ENCODE data around the gene DIS3L2.
A peak's percentile ranks its signal among the peaks of the same experiment; 100 is the strongest.

The DIS3L2 gene

DNA sequence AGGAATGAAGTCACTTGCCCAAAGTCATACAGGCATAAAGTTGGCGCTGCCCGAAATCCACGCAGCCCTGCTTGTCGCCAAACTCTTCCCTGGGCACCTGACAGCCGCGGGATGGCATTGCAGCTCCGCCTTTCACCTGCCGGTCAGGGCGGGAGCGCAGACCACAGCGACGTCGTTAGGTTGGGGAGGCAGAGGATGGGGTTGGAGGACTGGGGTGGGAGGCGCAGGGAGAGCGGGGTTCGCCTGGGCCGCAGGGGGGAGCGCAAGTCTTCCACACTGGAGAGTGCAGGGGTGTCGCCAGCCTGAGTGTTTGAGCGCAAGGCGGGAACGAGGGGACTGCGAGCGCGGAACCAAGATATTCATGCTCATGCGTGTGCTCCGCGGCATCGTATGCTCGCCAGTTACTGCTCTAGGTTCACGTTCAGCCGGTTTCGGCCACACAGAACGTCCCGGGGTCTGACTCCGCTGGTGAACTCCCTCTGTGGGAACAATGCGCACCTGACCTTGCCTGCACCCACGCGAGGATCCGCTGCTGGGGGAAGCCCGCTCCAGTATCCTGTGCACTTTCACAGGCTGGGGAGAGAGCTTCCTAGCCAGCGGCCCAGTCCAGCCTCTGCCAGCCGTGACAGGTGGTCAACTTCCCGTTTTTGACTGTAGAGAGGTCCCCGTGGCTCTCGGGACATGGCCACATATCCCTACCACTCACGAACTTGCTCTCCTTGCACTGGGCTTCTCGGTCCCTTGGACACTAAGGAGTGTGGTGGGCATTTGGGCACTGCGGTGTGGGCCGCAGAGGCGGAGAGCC lies 34.5 kb upstream of the DIS3L2 start:
- no peak for DNase-seq
- in situ Hi-C loops (cut with HindIII; ENCODE audit: low pct_ligation_motif_present, low pct_unique_long_range_greater_than_20kb, low sequenced_read_pairs), result no loop called here

DNA sequence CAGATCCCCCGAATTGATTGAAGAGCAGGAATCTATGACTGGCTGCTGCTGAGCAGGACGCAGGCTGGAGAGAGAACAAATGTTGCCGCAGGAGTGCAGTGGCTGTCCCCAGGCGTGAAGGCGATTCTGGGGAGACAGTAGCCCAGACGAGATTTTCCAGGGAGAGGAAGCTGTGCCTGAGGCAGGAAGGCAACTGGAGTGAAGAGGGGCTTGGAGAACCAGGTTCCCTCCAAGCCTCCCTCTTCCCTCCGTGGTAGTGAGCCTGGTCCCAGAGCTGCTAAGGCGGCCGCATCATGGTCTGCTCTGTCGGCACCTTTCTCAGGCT lies 34.0 kb upstream of the DIS3L2 start:
- in situ Hi-C loops (cut with HindIII; ENCODE audit: low pct_ligation_motif_present, low pct_unique_long_range_greater_than_20kb, low sequenced_read_pairs), result no loop called here

DNA sequence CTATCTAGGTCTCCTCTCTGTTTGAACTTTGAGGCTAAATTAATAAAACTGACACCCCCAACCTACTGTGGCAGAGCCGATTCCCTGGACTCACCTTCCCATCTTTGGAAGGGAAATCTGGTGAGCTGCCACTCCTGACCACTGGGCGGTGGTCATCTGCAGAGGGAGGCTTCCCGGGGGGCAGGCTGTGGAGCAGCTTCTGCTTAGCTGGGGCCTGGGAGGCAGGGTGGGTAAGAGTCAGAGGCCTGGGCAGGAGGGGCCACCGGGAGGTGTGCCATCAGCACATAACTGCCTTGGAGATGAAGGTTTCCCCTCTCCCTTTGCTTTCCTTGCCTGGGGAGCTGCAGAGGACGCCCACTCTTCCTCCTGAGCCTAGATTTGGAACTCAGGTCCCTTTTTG lies 33.0 kb upstream of the DIS3L2 start:
- peak; percentile 27 for DNase-seq

More for the DNA sequence above, 34.0 kb upstream of the DIS3L2 start:
- no peak for DNase-seq

DNA sequence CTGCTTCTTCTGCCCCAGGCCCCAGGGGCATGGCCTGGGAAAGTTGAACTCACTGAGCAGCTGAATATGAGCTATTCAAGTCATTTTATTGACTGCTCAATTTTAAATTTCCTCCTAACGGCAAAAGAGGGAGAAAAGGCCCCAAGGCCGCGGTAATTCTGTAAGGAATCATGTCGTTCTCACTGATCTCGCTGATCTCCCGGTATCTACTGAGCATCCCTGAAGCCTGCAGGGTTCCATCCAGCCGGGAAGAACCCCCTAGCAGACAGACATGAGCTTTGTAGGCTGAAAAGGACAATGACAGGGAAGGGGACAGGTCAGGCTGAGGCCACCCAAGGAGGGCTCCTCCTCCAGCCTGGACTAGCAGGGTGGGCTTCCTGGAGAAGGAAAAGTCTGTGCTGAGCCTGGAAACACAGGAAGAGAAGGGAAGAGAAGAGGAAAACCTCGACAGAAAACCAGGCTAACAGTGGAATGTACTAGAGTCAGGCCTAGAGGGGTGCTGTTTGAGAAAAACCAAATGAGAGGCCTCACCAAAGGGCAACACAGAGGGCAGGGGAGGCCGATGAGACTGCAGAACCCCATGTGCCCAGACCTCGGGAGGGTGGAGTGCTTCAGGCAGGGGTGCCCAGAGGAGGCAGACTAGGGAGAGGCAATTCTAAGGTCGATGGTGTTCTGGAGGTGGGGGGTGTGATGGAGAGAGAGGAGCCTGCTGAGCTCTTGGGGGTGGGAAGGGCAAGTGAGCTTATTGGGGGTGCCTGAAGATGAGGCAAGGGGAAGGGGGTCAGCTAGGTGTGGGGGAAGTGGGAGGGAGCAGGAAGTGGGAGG lies 32.4 kb upstream of the DIS3L2 start:
- in situ Hi-C loops (cut with HindIII; ENCODE audit: low pct_ligation_motif_present, low pct_unique_long_range_greater_than_20kb, low sequenced_read_pairs), result no loop called here

More for the DNA sequence above, 33.0 kb upstream of the DIS3L2 start:
- in situ Hi-C loops (cut with HindIII; ENCODE audit: low pct_ligation_motif_present, low pct_unique_long_range_greater_than_20kb, low sequenced_read_pairs), result no loop called here

DNA sequence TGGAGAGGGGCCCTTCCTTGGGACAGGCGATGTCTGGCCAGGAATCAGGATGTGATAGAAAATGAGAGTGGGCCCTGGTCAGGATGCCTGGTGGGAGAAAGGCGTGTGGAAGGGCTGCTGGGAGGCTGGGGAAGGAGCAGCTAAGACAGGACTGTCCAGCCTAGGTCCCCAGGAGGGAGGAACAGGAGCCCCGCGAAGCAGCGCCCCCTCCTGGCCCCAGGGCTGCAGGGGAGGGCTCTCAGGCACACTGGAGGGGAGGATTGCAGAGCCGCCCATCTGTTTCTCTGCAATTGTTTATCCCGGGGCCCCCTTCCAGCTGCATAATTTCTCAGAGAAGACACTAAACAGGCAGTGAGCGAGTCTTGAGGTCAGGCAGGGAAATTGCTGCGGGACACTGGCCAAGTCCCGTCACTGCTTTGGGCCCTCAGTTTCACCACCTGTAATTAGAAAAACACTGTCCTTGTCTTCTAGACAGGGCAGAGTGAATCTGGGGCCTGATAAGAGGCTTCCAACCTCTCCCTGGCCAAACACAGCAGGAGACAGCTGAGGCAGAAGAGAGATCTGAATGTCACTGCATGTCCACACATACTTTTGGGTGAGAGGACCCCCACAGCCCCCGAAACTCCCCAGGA lies 31.4 kb upstream of the DIS3L2 start:
- in situ Hi-C loops (cut with HindIII; ENCODE audit: low pct_ligation_motif_present, low pct_unique_long_range_greater_than_20kb, low sequenced_read_pairs), result no loop called here

More for the DNA sequence above, 32.4 kb upstream of the DIS3L2 start:
- no peak for DNase-seq

DNA sequence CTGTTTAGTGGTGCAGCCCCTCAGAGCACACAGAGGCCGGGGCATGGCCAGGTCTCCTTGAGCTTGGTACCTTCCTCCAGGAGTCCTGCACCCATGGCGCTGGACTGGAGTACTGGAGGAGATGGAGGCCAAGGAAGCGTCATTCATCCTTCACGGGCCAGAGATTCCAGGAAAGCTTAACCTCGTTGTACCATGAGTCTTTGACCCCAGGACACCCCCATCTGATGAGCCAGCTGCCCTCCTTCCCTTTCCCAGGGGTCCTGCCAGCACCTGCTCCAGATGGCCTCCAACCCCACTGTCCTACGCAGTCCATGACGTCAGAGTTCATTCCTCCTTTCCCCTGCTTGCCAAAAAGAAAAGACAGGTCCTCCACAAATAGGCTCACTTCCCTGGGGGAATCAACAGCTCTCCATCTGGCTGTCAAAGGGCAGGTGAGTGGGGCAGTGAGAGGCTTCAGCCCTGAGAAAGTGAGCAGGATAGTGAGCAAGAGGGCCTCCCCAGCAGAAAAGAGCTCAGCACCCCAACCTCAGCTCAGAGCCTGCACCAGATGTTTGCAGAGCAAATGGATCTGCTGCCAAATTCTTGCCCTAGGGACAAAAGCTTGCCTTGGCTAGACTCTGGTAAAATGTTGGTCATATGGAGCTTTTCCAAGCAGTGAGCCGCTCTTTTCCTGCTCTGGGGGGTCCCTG lies 30.8 kb upstream of the DIS3L2 start:
- no peak for DNase-seq
- in situ Hi-C loops (cut with HindIII; ENCODE audit: low pct_ligation_motif_present, low pct_unique_long_range_greater_than_20kb, low sequenced_read_pairs), result no loop called here

More for the DNA sequence above, 31.4 kb upstream of the DIS3L2 start:
- no peak for DNase-seq

DNA sequence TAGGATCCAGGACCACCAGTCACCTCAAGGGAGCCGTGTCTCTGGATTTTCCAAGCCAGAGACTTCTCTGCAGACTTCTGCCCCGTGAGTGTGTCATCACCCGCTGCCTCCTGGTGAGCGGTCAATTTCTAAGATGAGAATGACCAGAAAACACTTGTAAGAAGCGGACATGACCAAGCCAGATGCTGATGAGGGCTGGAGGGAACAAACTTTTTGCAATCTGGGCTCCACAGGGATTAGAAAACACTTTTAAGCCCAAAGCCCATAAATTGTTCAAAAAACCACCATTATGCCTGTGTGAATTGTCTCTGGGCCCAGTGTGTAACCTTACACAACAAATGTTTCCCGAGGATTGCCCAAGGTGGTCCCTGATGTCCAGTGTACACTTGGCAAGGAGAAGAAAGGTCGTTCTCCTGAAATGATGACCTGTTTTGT lies 30.0 kb upstream of the DIS3L2 start:
- DNase-seq, result no peak
- in situ Hi-C loops (cut with HindIII; ENCODE audit: low pct_ligation_motif_present, low pct_unique_long_range_greater_than_20kb, low sequenced_read_pairs), result no loop called here

DNA sequence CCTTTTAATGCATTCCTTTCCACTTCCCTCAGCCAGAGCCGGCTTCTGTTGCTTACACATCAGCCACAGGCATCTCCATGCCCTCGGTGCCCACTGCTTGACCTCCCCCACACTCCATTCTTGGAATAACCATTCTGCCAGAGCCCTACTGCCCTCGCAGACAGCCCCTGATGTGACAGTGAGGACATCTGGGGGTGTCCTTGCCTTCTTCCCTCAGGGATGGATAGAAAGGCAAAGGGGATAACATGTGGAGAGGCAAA lies 28.9 kb upstream of the DIS3L2 start:
- DNase-seq, result no peak
- in situ Hi-C loops (cut with HindIII; ENCODE audit: low pct_ligation_motif_present, low pct_unique_long_range_greater_than_20kb, low sequenced_read_pairs), result no loop called here

DNA sequence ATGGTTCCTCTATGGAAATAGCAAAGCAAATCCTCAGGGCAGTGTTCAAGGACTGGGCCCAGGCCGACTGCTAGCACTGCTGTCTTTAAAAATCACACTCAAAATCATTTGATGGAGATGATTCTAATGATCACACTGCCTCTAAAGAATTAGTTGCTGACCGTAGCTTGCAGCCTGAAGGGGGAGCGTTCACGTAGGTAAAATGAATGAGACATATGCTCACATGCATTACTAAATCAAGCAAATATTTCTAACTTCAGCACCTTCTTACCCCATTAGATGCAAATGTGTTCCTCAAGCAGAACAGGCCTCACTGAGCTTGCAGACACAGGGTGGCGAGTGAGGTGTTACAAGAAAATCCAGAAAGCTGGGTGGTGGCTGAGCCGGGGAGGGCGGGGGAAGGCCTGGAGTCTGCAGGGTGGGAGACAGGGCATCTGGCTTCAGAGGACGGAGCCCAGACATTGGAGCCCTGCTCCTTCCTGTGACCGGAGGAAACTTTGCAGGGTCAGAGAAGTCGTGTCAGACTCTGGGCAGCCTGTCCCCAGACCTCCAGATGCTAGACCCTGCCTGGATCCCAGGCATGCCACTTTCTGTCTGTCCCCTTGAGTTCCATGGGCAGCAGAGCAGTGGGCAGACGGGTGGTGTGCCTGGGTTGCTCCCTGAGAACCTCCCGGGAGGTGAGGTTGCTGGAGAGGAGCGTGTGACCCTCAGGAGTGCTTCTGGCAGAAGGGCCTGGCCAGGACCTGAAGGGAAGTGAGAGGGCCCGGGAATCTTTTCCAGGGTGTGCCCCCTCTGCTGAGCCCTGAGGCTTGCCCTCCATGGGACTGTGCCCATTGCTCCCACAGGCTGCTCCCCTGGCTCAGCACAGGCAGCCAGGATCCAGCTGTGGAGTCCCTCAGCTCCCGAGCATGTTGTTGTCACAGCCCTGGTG lies 28.3 kb upstream of the DIS3L2 start:
- in situ Hi-C loops (cut with HindIII; ENCODE audit: low pct_ligation_motif_present, low pct_unique_long_range_greater_than_20kb, low sequenced_read_pairs), result no loop called here

DNA sequence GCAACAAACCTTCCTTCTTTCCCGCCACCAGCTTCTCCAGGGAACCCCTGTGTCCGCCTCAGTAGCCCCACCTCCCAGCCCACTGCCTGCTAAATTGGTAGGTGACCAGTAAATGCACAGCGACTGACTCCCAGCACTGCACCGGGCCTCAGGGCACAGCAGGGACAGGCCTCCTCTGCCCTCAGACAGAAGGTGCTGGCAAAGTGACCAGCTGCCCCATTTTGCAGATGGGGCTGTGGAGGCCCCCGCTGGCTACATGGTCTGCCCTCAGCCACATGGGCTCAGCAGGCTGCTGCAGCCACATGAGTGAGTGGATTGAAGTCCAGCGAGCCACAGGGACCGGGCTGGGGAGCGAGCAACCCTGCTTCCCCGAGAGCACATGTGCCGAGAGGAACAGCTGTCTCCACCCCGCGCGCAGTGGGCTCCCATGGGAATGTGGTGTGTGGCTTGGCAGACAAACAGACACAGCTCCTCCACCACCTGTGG lies 27.6 kb upstream of the DIS3L2 start:
- in situ Hi-C loops (cut with HindIII; ENCODE audit: low pct_ligation_motif_present, low pct_unique_long_range_greater_than_20kb, low sequenced_read_pairs), result no loop called here
- DNase-seq, result no peak

More for the DNA sequence above, 28.3 kb upstream of the DIS3L2 start:
- DNase-seq, result no peak

DNA sequence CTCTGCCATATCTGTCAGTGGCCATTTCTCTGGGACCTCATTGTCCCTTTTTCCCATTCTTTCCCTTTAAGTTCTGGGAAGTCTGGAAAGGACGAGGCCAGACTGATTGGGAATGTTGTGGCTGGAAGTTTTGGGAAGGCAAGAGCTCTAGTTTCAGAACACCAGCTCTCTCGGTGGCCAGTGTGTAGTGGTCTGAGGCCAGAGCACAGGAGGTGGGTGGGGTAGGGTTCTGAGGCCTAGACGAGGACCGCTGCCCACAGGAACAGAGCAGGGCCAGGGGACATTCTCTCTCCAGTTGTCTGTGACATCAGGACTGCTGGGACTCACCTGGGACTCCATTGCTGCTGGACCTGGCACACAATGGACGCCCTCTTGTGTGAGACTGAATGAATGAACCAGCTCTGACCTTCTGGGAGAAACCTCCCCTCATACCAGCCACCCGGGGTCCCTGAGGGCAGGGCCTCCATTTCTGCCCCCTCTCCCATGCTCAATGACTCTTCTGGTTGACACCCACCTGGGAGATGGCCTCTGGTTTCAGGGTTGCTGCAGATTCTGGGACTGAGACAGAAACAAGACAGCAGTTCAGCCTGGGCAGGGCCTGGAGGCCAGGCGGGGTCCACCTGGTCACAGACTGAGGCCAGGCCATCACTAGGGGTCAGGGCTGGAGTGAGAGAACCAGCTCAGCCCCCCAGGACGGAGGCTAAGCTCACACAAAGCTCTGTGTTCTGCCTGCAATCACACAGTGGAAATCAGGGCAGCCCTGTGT lies 26.9 kb upstream of the DIS3L2 start:
- no peak for DNase-seq
- in situ Hi-C loops (cut with HindIII; ENCODE audit: low pct_ligation_motif_present, low pct_unique_long_range_greater_than_20kb, low sequenced_read_pairs), result no loop called here

DNA sequence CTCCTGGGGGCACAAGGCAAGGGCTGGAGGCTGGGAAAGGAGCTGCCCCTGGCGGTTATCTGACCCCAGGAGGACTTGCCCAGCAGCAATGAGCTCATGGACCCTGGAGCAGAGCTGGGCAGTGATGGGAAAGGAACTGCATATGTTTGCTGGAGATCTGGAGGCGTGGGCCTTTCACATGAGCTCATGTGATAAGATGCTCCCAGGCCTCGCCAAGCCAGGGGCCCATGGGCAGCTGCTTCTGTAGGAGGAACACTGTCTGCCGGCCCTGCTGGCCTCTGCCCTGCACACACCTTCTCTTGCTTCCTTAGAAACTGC lies 26.3 kb upstream of the DIS3L2 start:
- DNase-seq, result no peak
- in situ Hi-C loops (cut with HindIII; ENCODE audit: low pct_ligation_motif_present, low pct_unique_long_range_greater_than_20kb, low sequenced_read_pairs), result no loop called here

DNA sequence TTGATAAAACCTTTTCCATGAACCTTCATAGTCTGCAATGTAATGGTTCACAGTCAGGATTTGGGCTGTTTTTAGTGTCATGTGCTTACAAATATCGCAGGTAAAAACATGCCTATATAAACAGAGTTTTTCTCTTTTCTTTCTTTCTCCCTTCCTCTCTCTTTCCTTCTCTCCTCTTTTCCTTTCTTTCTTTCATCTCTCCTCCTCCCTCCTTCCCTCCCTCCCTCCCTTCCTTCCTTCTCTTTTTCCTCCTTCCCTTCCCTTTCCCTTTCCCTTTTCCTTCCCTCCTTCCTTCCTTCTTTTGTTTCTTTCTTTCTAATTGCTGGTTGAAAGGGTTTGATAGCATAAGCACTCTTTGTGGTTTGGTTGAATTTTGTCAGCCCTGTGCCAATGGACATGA lies 25.7 kb upstream of the DIS3L2 start:
- in situ Hi-C loops (cut with HindIII; ENCODE audit: low pct_ligation_motif_present, low pct_unique_long_range_greater_than_20kb, low sequenced_read_pairs), result no loop called here

DNA sequence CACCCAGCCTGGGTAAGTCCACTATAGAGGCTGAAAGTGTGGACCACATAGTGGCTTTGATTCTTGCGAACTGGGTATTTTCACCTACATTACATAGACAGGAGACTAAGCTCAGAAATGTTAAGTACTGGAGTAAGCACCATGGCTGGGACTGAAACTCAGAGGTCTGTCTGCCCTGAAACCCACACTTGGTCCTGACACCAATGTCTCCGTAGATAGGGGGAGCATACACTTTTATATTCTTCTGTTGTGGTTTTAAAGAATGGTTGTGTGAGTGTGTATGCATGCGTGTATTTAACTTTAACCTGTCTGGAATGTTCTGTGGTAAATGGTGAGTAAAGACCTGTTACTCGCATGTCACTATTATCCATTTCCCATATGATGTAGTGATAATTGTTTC lies 25.0 kb upstream of the DIS3L2 start:
- in situ Hi-C loops (cut with HindIII; ENCODE audit: low pct_ligation_motif_present, low pct_unique_long_range_greater_than_20kb, low sequenced_read_pairs), result no loop called here

More for the DNA sequence above, 25.7 kb upstream of the DIS3L2 start:
- no peak for DNase-seq

DNA sequence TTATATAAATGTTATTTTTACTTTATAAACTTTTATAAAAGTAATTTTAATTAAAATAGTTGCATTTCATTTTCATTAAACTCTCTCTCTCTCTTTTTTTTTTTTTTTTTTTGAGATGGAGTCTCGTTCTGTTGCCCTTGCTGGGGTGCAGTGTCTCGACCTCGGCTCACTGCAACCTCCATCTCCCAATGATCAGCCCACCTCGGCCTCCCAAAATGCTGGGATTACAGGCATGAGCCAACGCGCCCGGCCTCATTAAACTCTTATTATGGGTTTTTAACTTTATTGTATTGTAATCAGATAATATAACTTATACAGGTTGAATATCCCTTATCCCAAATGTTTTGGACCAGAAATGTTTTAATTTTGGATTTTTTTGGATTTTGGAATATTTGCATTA lies 24.5 kb upstream of the DIS3L2 start:
- in situ Hi-C loops (cut with HindIII; ENCODE audit: low pct_ligation_motif_present, low pct_unique_long_range_greater_than_20kb, low sequenced_read_pairs), result no loop called here
- DNase-seq, result no peak

More for the DNA sequence above, 25.0 kb upstream of the DIS3L2 start:
- no peak for DNase-seq

DNA sequence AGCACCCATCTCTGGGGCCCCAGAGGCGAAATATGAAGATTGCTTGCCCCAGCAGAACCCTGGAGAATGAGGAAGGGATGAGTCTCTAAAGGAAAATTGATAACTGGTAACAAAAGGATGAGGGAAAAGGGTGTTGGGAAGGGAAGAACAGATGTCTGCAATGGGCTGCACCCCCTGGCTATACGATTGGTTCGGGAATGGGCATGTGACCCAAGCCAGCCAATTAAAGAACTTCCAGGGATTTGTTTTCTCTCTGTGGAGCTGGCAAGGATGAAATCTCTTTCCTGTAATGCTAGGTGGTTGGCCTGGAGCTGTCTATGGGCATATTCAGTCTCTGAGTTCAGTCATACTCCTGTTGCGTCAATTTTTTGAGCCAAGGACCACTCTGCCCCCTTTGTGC lies 22.5 kb upstream of the DIS3L2 start:
- in situ Hi-C loops (cut with HindIII; ENCODE audit: low pct_ligation_motif_present, low pct_unique_long_range_greater_than_20kb, low sequenced_read_pairs), result no loop called here
- no peak for DNase-seq

DNA sequence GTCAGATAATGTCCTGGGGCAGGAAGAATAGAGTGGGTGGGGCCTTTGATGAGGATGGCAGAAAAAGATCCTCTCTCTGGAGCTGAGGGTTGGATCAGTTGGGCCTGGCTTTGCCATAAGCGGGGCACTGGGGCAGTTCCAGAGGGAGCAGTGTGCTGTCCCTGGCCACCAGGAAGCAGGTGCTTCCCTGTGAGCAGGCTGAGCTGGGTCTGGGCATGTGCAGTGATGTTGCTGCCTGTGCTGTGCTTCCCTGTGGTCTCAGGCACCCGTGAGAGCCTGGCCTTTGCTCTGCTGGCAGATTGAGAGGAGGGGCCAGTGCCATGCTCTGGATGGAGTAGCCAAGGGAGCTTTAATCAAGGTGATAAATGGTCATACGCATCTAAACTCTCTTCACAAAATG lies 20.7 kb upstream of the DIS3L2 start:
- DNase-seq, result no peak
- in situ Hi-C loops (cut with HindIII; ENCODE audit: low pct_ligation_motif_present, low pct_unique_long_range_greater_than_20kb, low sequenced_read_pairs), result no loop called here
